GM19455 (cell line): ENCODE results near the gene AOC1.
A peak's percentile ranks its signal among the peaks of the same experiment; 100 is the strongest.
"Not testable (repeated sequence)": the region's sequence is repeated elsewhere in the genome, so short reads cannot be mapped to it uniquely, and the experiment has no call there.

Experiments used
- ATAC-seq: cut with Tn5 transposase; IDR thresholded peaks from one replicate; pipeline ENCODE4 v1.9.1; 2021; ENCODE audit not compliant: unreplicated experiment

The AOC1 gene

GRCh38 chr7:150891740-150892139 lies 39.4 kb downstream of the AOC1 start:
- ATAC-seq, result no peak

DNA sequence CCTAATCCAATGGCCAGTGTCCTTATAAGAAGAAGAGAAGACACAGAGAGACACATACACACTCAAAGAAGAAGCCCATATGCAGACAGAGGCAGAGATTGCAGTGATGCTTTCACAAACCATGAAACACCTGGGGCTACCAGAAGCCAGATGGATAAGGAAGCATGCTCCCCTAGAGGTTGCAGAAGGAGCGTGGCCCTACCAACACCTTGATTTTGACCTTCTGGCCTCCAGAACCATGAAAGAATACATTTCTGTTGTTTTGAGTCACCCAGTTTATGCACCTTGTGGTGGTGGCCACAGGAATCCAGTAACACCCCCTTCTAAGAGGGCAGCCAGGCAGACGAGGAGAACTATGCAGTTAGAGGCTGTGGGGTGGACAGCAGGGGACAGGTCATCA lies 43.5 kb downstream of the AOC1 start:
- no peak for ATAC-seq

GRCh38 chr7:150896562-150897209 lies 44.4 kb downstream of the AOC1 start:
- ATAC-seq, result no peak

DNA sequence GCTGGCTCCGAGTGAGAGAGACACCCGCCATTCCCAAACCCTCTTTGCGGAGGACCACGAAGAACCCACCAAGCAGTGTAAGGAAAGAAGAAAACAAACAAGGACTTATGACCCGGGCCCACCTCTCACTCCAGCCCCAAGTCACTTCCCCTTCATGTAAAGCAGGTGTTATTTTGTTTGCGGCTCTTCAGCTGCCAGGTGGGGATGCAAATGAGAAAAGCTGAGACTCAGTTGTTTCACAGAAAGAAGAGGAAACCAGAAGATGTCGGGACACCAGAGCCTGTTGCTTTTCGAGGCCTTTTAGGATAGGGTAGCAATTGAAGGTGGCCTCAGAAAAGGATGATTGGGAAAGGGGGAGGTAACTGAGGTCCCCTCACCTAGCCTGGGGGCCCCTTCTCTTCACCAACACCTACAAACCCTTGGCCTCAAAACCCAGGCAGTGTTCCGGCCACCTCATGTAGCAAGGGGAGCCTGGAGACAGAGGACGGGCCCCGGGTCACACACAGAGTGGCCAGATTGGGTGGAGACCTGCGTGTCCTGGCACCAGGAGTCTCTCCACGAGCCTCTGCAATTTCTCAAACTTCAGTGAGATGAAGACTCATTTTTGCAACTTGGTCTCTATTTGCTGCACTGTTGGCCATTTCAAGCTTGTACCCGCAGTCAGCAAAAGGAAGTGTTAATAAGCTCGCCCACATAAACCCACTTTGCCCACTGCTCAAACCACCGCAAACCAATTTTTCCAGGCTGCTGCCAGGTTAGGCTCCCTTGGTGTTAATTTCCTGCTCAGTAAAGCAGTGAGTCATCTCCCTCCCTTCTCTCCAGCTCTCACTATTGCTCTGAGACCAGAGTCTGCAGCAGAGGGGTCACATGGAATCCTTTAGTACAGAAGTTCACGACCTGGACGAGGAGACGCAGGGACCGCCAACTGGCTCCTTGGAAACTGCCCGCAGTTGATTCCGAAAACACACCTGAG lies 45.5 kb downstream of the AOC1 start:
- ATAC-seq, result peak; percentile 61

DNA sequence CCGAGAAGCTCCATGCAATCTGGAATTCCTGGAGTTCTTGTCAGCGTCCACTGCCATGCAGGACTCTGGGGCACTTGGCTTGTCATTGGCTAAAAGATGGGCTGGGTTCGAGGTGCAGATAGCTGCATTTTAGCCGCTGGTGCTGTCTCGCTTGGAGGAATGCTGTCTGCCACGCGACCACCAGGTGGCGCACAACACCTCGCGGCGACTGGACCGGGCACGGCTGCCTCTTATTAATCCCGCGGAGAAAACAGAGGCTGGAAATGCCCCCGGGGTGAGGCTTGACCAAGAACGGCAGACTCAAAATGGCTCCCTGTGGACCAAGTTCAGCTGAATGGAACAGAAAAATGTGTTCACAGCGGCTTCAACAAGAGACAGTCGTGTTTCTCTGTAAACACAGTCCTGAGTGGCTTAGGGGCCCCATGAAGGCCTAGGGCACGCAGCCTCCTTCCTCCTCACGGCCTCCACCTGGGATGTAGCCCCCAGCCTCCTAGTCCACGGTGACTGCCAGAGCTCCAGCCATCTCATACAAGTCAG lies 46.2 kb downstream of the AOC1 start:
- peak; percentile 65 for ATAC-seq

DNA sequence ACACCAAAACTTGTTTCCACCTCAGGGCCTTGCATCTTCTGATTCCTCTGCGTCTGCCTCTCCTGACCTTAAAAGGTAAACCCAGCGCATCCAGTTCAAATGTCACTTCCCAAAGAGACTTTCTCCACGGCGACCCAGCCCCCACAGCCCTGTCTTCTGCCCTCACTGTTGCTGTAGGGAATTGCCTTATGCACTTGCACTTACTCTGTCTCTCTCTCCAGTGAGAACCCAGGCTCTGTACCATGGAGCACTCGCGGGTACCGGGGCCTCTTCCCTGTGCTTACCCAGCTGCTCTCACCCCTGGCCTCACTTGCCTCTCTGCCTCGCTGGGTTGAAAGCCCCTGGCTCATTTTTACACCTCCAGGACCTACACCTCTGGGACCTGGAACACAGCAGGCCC lies 48.4 kb downstream of the AOC1 start:
- no peak for ATAC-seq

DNA sequence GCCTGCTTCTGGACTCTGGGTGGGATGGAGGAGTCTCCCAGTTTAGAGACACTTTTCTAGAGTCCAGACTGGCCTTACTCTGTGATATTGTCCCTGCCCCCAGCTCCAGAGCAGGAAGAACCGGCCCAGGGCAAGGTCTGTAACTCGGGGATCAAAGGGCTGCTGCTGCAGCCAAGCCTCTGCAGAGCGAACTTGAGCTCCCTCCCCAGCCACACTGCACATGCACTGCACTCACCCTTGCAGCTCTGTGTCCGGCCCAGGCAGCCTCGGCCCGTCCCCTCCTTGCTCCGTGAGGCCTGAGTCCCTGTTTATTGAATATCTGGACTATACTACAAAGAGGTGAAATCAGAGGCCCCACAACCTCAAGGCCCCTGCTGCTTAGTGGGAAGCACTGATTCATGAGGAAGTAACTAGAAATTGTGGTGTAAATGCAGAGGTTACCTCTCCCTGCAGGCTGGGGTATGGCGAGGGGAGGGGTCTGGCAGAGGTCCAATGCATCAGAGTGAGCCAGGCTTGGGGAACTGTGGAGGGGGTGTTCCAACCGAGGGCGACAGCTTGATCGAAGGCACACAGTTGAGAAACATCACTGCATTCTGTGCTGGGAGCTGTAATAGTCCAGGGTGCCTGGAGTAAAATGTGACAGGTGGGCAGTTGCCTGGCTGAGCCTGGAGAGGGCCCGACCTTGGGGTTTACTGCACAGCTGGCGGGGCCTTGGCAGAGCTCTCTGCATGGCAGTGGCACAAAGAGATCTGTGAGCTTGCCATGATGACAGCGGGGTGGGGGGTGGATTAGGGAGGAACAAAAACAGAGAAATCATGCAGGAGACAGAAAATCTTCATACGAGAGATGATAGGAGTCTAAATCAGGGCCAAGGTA lies 49.1 kb downstream of the AOC1 start:
- no peak for ATAC-seq

DNA sequence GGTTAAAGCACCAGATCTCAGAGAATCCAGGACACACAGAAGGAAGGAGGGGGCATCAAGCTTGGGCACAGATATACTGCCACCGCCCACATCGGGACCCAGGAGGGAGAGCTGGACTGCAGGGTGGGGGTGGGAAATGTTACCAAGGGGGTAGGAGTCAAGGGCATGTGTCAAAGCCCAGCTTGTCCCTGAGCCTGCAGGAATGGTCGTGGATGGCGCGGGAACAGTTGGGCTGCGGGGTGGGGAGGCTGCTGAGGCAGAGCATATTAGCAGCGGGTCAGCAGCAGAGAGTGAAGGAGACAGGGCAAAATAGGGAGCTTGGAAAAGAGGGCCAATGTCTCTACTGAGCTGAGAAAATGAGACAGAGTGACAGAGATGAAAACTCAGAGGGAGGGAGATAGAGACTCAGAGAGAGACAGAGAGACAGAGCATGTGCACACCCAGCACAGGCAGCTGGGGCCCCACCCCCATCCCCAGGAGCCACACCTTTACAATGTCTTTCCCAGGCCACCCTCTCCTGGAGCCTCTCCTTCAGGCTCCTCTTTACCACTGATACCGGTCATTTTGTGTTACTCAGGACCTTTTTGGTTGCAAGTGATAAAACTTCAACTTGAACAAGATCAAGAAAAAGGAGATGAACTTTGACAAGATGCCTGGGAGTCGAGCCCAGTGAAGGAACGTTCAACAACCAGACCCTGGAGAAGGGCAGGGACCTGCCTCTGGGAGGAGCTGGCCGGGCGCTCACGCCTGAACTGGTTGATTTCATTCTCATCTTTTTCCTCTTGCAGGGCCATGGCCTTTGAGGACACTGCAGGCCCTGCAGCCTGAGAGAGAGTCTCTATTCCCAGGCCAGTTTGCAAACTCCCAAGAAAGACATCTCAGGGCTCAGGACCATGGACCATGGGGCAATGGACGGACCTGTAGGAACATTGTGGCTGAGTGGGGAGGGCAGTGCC lies 50.0 kb downstream of the AOC1 start:
- no peak for ATAC-seq

DNA sequence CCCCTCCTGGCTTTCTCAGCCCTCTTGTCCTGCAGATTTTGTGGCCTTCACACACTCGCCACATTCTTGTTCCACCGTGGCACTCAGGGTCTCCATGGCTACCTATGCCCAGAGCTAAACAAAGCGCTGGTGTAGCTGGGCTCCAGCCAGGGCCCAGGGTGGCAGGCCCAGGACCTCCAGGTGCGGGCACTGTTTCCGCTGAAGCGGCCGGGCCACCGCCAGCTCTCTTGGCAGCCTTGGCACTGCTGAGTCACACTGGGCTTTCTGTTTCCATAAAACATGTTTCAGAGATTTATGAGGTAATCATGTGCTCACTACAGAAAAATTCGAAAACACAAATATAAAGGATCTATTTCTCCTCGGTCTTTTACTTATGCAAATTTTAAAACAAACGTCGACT lies 51.3 kb downstream of the AOC1 start:
- no peak for ATAC-seq

GRCh38 chr7:150904011-150904909 lies 51.9 kb downstream of the AOC1 start:
- no peak for ATAC-seq

- no peak for ATAC-seq
These were observed 55.9 kb downstream of the AOC1 start for GRCh38 chr7:150908173-150908572.

DNA sequence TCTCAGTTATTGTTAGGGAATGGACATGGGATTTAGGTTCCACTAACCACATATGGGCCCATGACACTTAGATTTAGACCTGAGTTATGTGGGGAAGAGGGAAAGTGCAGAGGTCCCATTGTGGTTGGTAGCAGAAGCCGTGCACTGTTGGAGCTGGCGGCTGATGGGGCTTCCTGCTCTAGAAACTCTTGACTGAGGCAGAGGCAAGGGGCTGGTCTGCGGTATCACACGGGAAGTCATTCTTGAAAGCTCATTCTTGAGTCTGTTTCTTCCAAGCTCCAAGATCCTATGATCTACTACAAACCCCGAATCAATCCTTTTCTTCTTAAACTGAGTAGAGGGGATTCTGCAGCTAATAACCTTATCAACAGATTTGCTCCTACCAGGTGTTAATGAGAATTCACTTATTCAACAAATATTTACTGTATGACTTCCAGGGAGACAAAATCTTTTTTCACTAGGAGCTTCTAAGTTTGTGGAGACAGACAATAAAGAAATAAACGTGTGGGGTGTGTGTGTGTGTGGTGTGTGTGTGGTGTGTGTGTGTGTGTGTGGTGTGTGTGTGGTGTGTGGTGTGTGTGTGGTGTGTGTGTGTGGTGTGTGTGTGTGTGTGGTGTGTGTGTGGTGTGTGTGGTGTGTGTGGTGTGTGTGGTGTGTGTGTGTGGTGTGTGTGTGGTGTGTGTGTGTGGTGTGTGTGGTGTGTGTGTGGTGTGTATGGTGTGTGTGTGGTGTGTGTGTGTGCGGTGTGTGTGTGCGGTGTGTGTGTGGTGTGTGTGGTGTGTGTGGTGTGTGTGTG lies 57.1 kb downstream of the AOC1 start:
- ATAC-seq, result no peak

DNA sequence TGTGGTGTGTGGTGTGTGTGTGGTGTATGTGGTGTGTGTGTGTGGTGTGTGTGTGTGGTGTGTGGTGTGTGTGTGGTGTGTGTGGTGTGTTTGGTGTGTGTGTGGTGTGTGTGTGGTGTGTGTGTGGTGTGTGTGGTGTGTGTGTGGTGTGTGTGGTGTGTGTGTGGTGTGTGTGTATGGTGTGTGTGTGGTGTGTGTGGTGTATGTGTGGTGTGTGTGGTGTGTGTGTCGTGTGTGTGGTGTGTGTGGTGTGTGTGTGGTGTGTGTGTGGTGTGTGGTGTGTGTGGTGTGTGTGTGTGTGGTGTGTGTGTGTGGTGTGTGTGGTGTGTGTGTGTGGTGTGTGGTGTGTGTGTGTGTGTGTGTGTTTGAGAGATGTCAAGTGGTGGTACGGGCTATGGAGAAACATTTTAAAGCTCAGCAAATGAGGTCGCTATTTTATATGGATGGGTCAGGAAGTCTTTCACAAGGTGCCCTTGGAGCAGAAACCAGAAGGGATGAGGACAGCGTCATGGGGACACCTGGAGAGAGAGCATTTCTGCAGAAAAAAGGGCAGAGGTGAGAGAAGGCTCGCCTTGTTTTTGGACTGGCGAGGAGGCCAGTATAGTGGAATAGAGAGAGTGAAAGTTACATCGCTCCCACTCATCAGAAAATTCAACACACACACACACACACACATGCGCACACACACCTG lies 58.1 kb downstream of the AOC1 start:
- not testable (repeated sequence) for ATAC-seq

GRCh38 chr7:150910996-150911422 lies 58.7 kb downstream of the AOC1 start:
- no peak for ATAC-seq
